RWPE2 (cell line): Measurements from ENCODE around the gene MYOM3.

Experiments used
- ATAC-seq: fragments of 200-7000 bp; cut with Tn5 transposase; 3 replicates; pipeline ENCODE4 v1.9.1; 2021; ENCODE audit warnings: low read depth
- DNase-seq: peaks from one replicate; pipeline ENCODE4 v3.0.0-alpha.2; 2020; ENCODE audit warnings: low spot score
- H3K27ac ChIP-seq: fragments of 450-650 bp; 2 replicates; pipeline ENCODE4 v1.5.1; 2017; ENCODE audit warnings: mild to moderate bottlenecking; ENCODE audit not compliant: poor library complexity, severe bottlenecking
- H3K27me3 ChIP-seq: fragments of 250-450 bp; sonication (Bioruptor Pico); 2 replicates; pipeline ENCODE4 v1.5.1; 2021; ENCODE audit warnings: mild to moderate bottlenecking, moderate library complexity; ENCODE audit not compliant: insufficient read depth, poor library complexity, severe bottlenecking
- H3K36me3 ChIP-seq: fragments of 250-450 bp; sonication (Bioruptor Pico); 2 replicates; pipeline ENCODE4 v1.5.1; 2020; ENCODE audit warnings: low read depth, mild to moderate bottlenecking, moderate library complexity
- H3K4me1 ChIP-seq: fragments of 250-450 bp; sonication (Bioruptor Pico); 2 replicates; pipeline ENCODE4 v1.5.1; 2021; ENCODE audit warnings: mild to moderate bottlenecking, moderate library complexity; ENCODE audit not compliant: insufficient read depth, poor library complexity, severe bottlenecking
- H3K4me3 ChIP-seq: fragments of 250-450 bp; sonication (Bioruptor Pico); 2 replicates; pipeline ENCODE4 v1.5.1; 2021; ENCODE audit warnings: mild to moderate bottlenecking, moderate library complexity; ENCODE audit not compliant: severe bottlenecking
- H3K9me3 ChIP-seq: fragments of 250-450 bp; sonication (Bioruptor Pico); 2 replicates; pipeline ENCODE4 v1.5.1; 2021; ENCODE audit warnings: mild to moderate bottlenecking, moderate library complexity; ENCODE audit not compliant: severe bottlenecking
- TF ChIP-seq, protein P1 (sequence below): fragments of 450-650 bp; IDR thresholded peaks from one replicate; pipeline ENCODE4 v1.5.1; 2017; ENCODE audit warnings: mild to moderate bottlenecking, moderate library complexity; ENCODE audit not compliant: poor library complexity, severe bottlenecking

Gene MYOM3

DNA sequence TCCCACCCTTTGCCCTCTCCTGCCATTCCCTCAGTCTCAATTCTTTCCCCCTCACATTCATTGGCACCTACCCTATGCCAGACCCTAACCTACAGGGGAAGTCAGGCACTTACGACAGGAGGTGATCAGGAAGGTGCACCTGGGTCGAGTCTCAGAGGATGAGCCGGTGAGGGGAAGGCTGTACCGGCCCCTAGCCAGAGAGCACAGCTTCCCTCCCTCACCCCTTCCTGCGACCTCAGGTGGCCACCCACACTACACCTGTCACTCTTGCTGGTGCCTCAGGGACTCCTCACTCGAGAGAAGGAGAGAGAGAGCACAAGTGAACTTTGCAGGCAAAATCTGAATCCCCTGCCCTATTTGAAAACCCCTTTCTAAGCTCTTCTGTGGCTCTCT is 1.7 kb upstream of the MYOM3 start:
- Histone ChIP-seq H3K27me3 (no peaks in the 10 kb centered on the region), H3K4me1 (peaks cover 24% of the 10 kb centered on the region), H3K9me3 (no peaks in the 10 kb centered on the region), H3K36me3 (no peaks in the 10 kb centered on the region), H3K4me3 (no peak overlapping the region), H3K27ac (no peak overlapping the region)
- TF ChIP-seq, protein P1, sequence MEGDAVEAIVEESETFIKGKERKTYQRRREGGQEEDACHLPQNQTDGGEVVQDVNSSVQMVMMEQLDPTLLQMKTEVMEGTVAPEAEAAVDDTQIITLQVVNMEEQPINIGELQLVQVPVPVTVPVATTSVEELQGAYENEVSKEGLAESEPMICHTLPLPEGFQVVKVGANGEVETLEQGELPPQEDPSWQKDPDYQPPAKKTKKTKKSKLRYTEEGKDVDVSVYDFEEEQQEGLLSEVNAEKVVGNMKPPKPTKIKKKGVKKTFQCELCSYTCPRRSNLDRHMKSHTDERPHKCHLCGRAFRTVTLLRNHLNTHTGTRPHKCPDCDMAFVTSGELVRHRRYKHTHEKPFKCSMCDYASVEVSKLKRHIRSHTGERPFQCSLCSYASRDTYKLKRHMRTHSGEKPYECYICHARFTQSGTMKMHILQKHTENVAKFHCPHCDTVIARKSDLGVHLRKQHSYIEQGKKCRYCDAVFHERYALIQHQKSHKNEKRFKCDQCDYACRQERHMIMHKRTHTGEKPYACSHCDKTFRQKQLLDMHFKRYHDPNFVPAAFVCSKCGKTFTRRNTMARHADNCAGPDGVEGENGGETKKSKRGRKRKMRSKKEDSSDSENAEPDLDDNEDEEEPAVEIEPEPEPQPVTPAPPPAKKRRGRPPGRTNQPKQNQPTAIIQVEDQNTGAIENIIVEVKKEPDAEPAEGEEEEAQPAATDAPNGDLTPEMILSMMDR = no peak
- ATAC-seq (no peak), DNase-seq (no peak)

DNA sequence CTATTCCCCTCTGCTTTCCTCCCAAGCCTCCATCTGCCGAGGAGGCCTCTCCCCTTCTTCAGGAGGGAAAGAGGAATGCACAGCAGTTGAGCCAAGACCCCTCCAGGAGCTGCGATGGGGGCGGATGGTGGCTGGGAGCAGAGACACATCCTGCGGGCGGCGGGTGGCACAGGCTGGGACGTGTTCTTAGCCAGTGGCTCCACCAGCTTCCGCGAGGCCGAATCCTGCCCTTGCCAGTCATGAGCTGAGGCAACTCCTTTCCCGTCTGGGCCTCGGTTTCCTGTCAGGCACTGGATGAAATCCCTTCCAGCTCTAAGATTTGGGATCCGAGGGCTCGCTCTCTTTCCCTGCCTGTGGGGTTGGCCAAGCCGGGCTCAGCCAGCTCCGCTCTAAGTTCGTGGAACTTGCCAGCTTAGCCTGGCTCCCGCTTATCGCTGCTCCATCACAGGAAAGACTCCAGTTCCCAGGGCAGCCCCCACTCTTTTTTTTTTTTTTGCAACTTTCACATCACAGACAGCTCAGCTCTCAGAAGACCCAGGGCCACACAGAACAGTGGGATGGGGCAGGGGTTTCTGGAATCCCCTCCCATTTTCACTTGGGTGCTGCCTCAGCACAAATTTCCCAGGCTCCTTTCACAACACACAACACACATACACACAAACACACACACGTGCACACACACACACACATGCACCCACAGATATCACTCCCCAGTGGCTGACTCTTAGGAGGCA is 506 bp downstream of the MYOM3 start:
- H3K27ac ChIP-seq = peak overlapping the region; percentile 14
- ATAC-seq = no peak
- no peaks in the 10 kb centered on the region for H3K9me3 ChIP-seq
- H3K4me1 ChIP-seq = peaks cover 23% of the 10 kb centered on the region
- no peak for DNase-seq
- no peak overlapping the region for H3K4me3 ChIP-seq
- no peaks in the 10 kb centered on the region for H3K36me3 ChIP-seq
- TF ChIP-seq, protein P1 = no peak
- H3K27me3 ChIP-seq = no peaks in the 10 kb centered on the region

DNA sequence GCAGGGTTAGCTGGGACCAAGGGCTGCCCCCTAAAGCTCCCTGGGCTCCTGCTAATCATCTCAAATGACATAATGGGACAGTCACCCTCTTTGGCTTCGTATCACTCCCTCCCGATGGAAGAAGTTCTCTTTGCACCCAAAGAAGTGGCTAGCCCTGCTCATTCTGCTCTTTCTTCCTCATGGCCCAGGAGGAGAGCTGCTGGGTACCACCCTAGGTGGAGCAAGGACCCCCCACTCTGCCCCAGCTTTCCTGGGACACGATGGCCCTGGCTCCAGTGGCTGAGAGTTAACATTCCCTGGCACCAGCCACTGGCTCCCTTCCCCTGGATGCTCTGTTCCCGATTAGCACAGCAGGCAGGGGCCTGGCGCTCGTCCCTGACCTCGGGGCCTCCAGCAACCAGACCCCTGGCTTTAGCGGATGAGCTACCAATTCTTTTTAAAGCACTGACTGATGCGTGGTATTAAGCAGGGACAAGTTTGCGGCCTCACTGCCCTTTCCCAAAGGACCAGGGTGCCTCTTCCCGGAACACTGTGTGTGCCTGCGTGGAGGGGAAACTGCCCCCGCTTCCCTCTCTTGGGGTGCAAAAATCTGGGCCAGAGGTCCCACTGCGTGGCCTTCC is 1.2 kb downstream of the MYOM3 start:
- H3K4me3 ChIP-seq = no peak overlapping the region
- no peak for ATAC-seq

DNA sequence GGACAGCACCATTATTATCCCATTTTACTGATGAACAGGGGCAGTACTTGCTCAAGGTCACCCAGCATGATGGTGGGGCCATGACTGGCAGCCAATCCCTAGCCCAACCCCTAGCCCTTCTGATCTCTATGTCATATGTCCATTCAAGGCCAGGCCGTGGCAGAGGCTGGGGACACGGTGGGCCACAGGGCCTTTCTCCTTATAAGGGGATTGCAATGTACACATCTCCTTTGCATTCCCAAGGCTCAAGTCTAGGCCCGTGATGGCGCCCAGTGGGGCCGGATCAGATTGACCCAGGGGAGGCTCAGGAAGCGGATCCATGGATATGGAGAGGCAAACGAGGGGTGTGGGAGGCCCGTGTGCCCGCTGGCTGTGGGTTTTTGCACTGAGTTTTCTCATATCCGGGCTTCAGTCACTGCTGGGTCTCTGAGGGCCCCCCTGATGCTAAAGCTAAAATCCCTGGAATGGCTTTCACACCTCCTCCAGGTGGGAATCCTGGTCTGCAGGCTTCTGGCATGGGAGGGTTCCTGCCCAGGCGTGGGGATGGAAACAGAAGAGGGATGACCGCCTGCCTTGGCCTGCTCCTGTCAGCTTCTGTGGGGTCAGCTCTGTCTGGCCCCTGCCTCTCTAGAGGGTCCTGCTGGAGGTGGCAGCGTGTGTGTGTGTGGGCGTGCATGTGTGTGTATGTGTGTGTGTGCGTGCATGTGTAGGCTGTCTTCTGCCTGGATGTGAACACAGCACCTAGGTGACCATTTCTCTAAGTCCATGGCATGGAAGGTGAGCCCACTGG is 2.1 kb downstream of the MYOM3 start:
- no peak for DNase-seq
- Histone ChIP-seq H3K27me3 (no peaks in the 10 kb centered on the region), H3K36me3 (no peaks in the 10 kb centered on the region), H3K4me1 (peaks cover 23% of the 10 kb centered on the region), H3K27ac (peak overlapping the region; percentile 51), H3K4me3 (no peak overlapping the region), H3K9me3 (no peaks in the 10 kb centered on the region)
- TF ChIP-seq, protein P1 = no peak
- no peak for ATAC-seq

More for the DNA sequence above, 1.2 kb downstream of the MYOM3 start:
- H3K9me3 ChIP-seq = no peaks in the 10 kb centered on the region
- H3K36me3 ChIP-seq = no peaks in the 10 kb centered on the region
- H3K4me1 ChIP-seq = peaks cover 23% of the 10 kb centered on the region
- no peak overlapping the region for H3K27ac ChIP-seq
- TF ChIP-seq, protein P1 = no peak
- H3K27me3 ChIP-seq = no peaks in the 10 kb centered on the region
- no peak for DNase-seq

DNA sequence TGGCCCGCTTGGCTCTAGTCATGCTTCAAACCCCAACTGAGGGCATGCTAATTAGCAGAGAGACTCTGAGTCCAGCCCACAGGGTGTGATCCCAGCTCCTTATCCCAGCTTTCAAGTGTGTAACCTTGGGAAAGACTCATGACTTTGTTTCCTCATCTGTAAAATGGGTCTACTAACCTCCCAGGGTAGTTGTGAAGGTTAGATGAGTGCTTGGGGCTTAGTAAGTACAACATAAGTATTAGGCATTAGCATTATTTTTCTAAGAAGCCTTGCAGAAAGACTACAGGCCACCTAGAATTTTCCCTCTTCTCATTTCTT is 2.8 kb downstream of the MYOM3 start:
- Histone ChIP-seq H3K4me1 (peaks cover 23% of the 10 kb centered on the region), H3K27me3 (no peaks in the 10 kb centered on the region), H3K9me3 (no peaks in the 10 kb centered on the region), H3K36me3 (no peaks in the 10 kb centered on the region), H3K27ac (peak overlapping the region; percentile 51), H3K4me3 (no peak overlapping the region)
- DNase-seq = no peak
- TF ChIP-seq, protein P1 = no peak
- no peak for ATAC-seq
